NT2/D1 (cell line): ENCODE measurements around the gene RGS9.
"Not testable (repeated sequence)": the region's sequence is repeated elsewhere in the genome, so short reads cannot be mapped to it uniquely, and the experiment has no call there.

Experiments used
- SUZ12 ChIP-seq: IDR thresholded peaks from 2 replicates; pipeline ENCODE4 v1.6.1; 2011; ENCODE audit not compliant: insufficient read length, insufficient read depth; ENCODE audit errors: extremely low read depth
- YY1 ChIP-seq: IDR thresholded peaks from 2 replicates; pipeline ENCODE4 v1.6.1; 2011; ENCODE audit not compliant: insufficient read length, insufficient read depth
- ZNF274 ChIP-seq: IDR thresholded peaks from 2 replicates; pipeline ENCODE4 v1.6.1; 2011; ENCODE audit warnings: mild to moderate bottlenecking, low read depth, low read length

GRCh38 chr17:65180752-65181236 lies 43.6 kb downstream of the RGS9 start:
- not testable (repeated sequence) for TF ChIP-seq ZNF274, YY1, SUZ12
